Osteoblast (primary cell): ENCODE results near the gene RPL15. TPM values are rescaled to one million over a fixed set of nuclear protein-coding genes. Genes with fewer than 3 reads are reported as not detected.
"Not testable (repeated sequence)": the region's sequence is repeated elsewhere in the genome, so short reads cannot be mapped to it uniquely, and the experiment has no call there.

Source experiments
- DNase-seq: peaks from one replicate; pipeline ENCODE4 v3.0.0; 2011; ENCODE audit warnings: low spot score, mixed read lengths; ENCODE audit not compliant: insufficient read length; ENCODE audit errors: missing footprints
- H2AFZ ChIP-seq: 2 replicates; pipeline ENCODE4 v1.6.0; 2011; ENCODE audit warnings: mild to moderate bottlenecking, low read length
- H3K27ac ChIP-seq: 2 replicates; pipeline ENCODE4 v1.5.1; 2011; ENCODE audit warnings: mild to moderate bottlenecking, low read depth, low read length, moderate library complexity
- H3K27me3 ChIP-seq: 2 replicates; pipeline ENCODE4 v1.6.0; 2012; ENCODE audit warnings: mild to moderate bottlenecking, control low read depth, inconsistent platforms, low read length, moderate library complexity; ENCODE audit not compliant: insufficient read depth
- H3K36me3 ChIP-seq: 2 replicates; pipeline ENCODE4 v1.5.1; 2011; ENCODE audit warnings: mild to moderate bottlenecking, low read length, control low read depth, moderate library complexity; ENCODE audit not compliant: insufficient read depth
- H3K4me1 ChIP-seq: 2 replicates; pipeline ENCODE4 v1.5.1; 2011; ENCODE audit warnings: mild to moderate bottlenecking, low read length, control low read depth, moderate library complexity; ENCODE audit not compliant: insufficient read depth
- H3K4me2 ChIP-seq: 2 replicates; pipeline ENCODE4 v1.6.0; 2011; ENCODE audit warnings: mild to moderate bottlenecking, low read length; ENCODE audit not compliant: insufficient read depth
- H3K4me3 ChIP-seq: fragments of 200-600 bp; sonication (generic); 3 replicates; pipeline ENCODE4 v1.5.1; 2012; ENCODE audit warnings: mild to moderate bottlenecking, low read length, inconsistent platforms; ENCODE audit not compliant: insufficient read depth
- H3K79me2 ChIP-seq: 2 replicates; pipeline ENCODE4 v1.6.0; 2012; ENCODE audit warnings: mild to moderate bottlenecking, low read length, control low read depth, inconsistent platforms; ENCODE audit not compliant: insufficient read depth
- H3K9me3 ChIP-seq: 2 replicates; pipeline ENCODE4 v1.5.1; 2011; ENCODE audit warnings: low read depth, low read length, control low read depth
- H4K20me1 ChIP-seq: 2 replicates; pipeline ENCODE4 v1.6.0; 2012; ENCODE audit warnings: mild to moderate bottlenecking, low read length, control low read depth; ENCODE audit not compliant: insufficient read depth
- CTCF ChIP-seq: IDR thresholded peaks from 2 replicates; pipeline ENCODE4 v1.5.1; 2011; ENCODE audit warnings: mild to moderate bottlenecking, low read depth, low read length, moderate library complexity; ENCODE audit errors: extremely low read depth
- total RNA-seq: library from RNA; depleted of rRNA; stranded (reverse); fragments of >200 nt; gene quantifications from 2 replicates; pipeline ENCODE4 v1.2.3, GENCODE V29; 2012

RPL15 gene
- total RNA-seq, 1 donor = 1,871 TPM

- H3K9me3 ChIP-seq = no peaks in the 10 kb centered on the region
These were observed 12.4 kb upstream of the RPL15 start for GRCh38 chr3:23904545-23904944.

GRCh38 chr3:23909341-23909740, 7.6 kb upstream of the RPL15 start:
- H3K27ac ChIP-seq = no peak overlapping the region
- H3K4me1 ChIP-seq = no peaks in the 10 kb centered on the region
- no peak for DNase-seq
- H3K9me3 ChIP-seq = no peaks in the 10 kb centered on the region
- no peak overlapping the region for H3K4me2 ChIP-seq
- no peaks in the 10 kb centered on the region for H3K27me3 ChIP-seq
- H3K79me2 ChIP-seq = peaks cover 6% of the 10 kb centered on the region
- peaks cover 8% of the 10 kb centered on the region for H3K36me3 ChIP-seq
- TF ChIP-seq CTCF = no peak
- H2AFZ ChIP-seq = no peak overlapping the region
- no peak overlapping the region for H3K4me3 ChIP-seq
- H4K20me1 ChIP-seq = no peaks in the 10 kb centered on the region

More at GRCh38 chr3:23904545-23904944, 12.4 kb upstream of the RPL15 start:
- Histone ChIP-seq H2AFZ (no peak overlapping the region), H4K20me1 (no peaks in the 10 kb centered on the region), H3K4me1 (no peaks in the 10 kb centered on the region), H3K79me2 (no peaks in the 10 kb centered on the region), H3K4me3 (no peak overlapping the region), H3K27ac (no peak overlapping the region), H3K27me3 (no peaks in the 10 kb centered on the region), H3K36me3 (peaks cover 7% of the 10 kb centered on the region), H3K4me2 (no peak overlapping the region)
- TF ChIP-seq CTCF = no peak
- no peak for DNase-seq

GRCh38 chr3:23911397-23911796, 5.5 kb upstream of the RPL15 start:
- H3K4me2 ChIP-seq = no peak overlapping the region
- H3K9me3 ChIP-seq = no peaks in the 10 kb centered on the region
- H3K36me3 ChIP-seq = peaks cover 8% of the 10 kb centered on the region
- no peak overlapping the region for H3K4me3 ChIP-seq
- no peak overlapping the region for H2AFZ ChIP-seq
- no peak for DNase-seq
- peaks cover 7% of the 10 kb centered on the region for H3K4me1 ChIP-seq
- peaks cover 22% of the 10 kb centered on the region for H3K79me2 ChIP-seq
- no peak for TF ChIP-seq CTCF
- H3K27ac ChIP-seq = no peak overlapping the region
- H3K27me3 ChIP-seq = no peaks in the 10 kb centered on the region
- no peaks in the 10 kb centered on the region for H4K20me1 ChIP-seq

GRCh38 chr3:23912335-23912734, 4.6 kb upstream of the RPL15 start:
- not testable (repeated sequence) for H4K20me1 ChIP-seq, DNase-seq
- H3K79me2 ChIP-seq = peaks cover 28% of the 10 kb centered on the region

GRCh38 chr3:23913182-23913581, 3.8 kb upstream of the RPL15 start:
- no peaks in the 10 kb centered on the region for H3K27me3 ChIP-seq
- H3K4me1 ChIP-seq = peaks cover 8% of the 10 kb centered on the region
- no peak overlapping the region for H3K27ac ChIP-seq
- peaks cover 14% of the 10 kb centered on the region for H3K36me3 ChIP-seq
- H2AFZ ChIP-seq = no peak overlapping the region
- no peak for DNase-seq
- H3K4me3 ChIP-seq = no peak overlapping the region
- no peaks in the 10 kb centered on the region for H3K9me3 ChIP-seq
- no peak for TF ChIP-seq CTCF
- H4K20me1 ChIP-seq = peaks cover 12% of the 10 kb centered on the region
- H3K79me2 ChIP-seq = peaks cover 36% of the 10 kb centered on the region
- H3K4me2 ChIP-seq = no peak overlapping the region

More at GRCh38 chr3:23912335-23912734, 4.6 kb upstream of the RPL15 start:
- H3K27ac ChIP-seq, H3K4me3 ChIP-seq, H3K4me1 ChIP-seq, H3K4me2 ChIP-seq, H2AFZ ChIP-seq, H3K27me3 ChIP-seq, H3K36me3 ChIP-seq, H3K9me3 ChIP-seq: not testable (repeated sequence)
